CD4-positive, alpha-beta T cell (primary cell): ENCODE data around the gene SERPINB13. TPM values are rescaled to one million over a fixed set of nuclear protein-coding genes. Genes with fewer than 3 reads are reported as not detected.

Source experiments
- ATAC-seq: fragments of 200-7000 bp; cut with Tn5 transposase; one replicate; pipeline ENCODE4 v1.10.0; 2022; ENCODE audit warnings: mild to moderate bottlenecking; ENCODE audit not compliant: poor library complexity
- CTCF ChIA-PET: fragments of 350-600 bp; sonication (Branson Sonifier 250); formaldehyde crosslinking; loops from one replicate; lab custom pipeline; 2021; ENCODE audit warnings: antibody characterized with exemption, inconsistent platforms; lab: Charles Lee
- POLR2A ChIA-PET: fragments of 350-600 bp; sonication (Branson Sonifier 250); formaldehyde crosslinking; loops from one replicate; lab custom pipeline; 2021; ENCODE audit warnings: antibody characterized with exemption, inconsistent platforms; lab: Charles Lee
- DNase-seq, 14 experiments: peaks; one replicate each; pipeline ENCODE4 v3.0.0-alpha.2; 2013 to 2020; ENCODE audit warnings: mixed read lengths in 2 of 14
- H3K27ac ChIP-seq, 2 donors: one replicate each; pipeline versions ENCODE4 v1.5.1 to v1.7.0; 2013; ENCODE audit warnings: low read length in 2 of 2, low read depth in 1 of 2, mild to moderate bottlenecking in 1 of 2
- H3K27me3 ChIP-seq, 2 experiments: 1 replicate in 1 of 2; 2 replicates in 1 of 2; pipeline versions ENCODE4 v1.6.1 to v1.7.0; 2013; ENCODE audit warnings: low read length in 2 of 2, control low read depth in 1 of 2, mild to moderate bottlenecking in 1 of 2, moderate library complexity in 1 of 2; ENCODE audit not compliant: insufficient read depth in 2 of 2, control insufficient read depth in 1 of 2
- H3K36me3 ChIP-seq: one replicate; pipeline ENCODE4 v1.6.1; 2013; ENCODE audit warnings: low read length, control low read depth; ENCODE audit not compliant: insufficient read depth
- H3K4me1 ChIP-seq: one replicate; pipeline ENCODE4 v1.6.1; 2013; ENCODE audit warnings: low read length, control low read depth; ENCODE audit not compliant: insufficient read depth
- H3K4me3 ChIP-seq: one replicate; pipeline ENCODE4 v1.5.1; 2013; ENCODE audit warnings: mild to moderate bottlenecking, low read length, moderate library complexity
- H3K9me3 ChIP-seq, 2 experiments: 1 replicate in 1 of 2; 2 replicates in 1 of 2; pipeline versions ENCODE4 v1.6.1 to v1.7.0; 2013; ENCODE audit warnings: low read length in 2 of 2, mild to moderate bottlenecking in 2 of 2, control low read depth in 1 of 2, moderate library complexity in 1 of 2; ENCODE audit not compliant: control insufficient read depth in 1 of 2, insufficient read depth in 1 of 2
- H3K27ac Mint-ChIP-seq: one replicate; pipeline ENCODE4 v1.8.0; 2020; ENCODE audit warnings: mixed read lengths
- H3K27me3 Mint-ChIP-seq: one replicate; pipeline ENCODE4 v1.8.0; 2021; ENCODE audit warnings: mixed read lengths
- H3K36me3 Mint-ChIP-seq: one replicate; pipeline ENCODE4 v1.8.0; 2021; ENCODE audit warnings: low read depth, mixed read lengths
- H3K4me1 Mint-ChIP-seq: one replicate; pipeline ENCODE4 v1.8.0; 2021; ENCODE audit warnings: low read depth, mixed read lengths
- H3K4me3 Mint-ChIP-seq: one replicate; pipeline ENCODE4 v1.8.0; 2020; ENCODE audit warnings: mild to moderate bottlenecking, mixed read lengths
- H3K9me3 Mint-ChIP-seq: one replicate; pipeline ENCODE4 v1.8.0; 2020; ENCODE audit warnings: mixed read lengths
- CTCF ChIP-seq: fragments of 200-600 bp; IDR thresholded peaks from one replicate; pipeline ENCODE4 v1.8.0; 2022; ENCODE audit warnings: antibody characterized with exemption, mild to moderate bottlenecking
- intact Hi-C, 2 experiments: fragments of 100-400 bp; cut with DNase I in 1 of 2; cut with micrococcal nuclease in 1 of 2; formaldehyde crosslinking; loops; one replicate each; pipeline versions ENCODE4 v1.15.1 to v1.9.0; 2023 to 2025; cut with DNase I, micrococcal nuclease
- total RNA-seq, 174 experiments: library from RNA in 2 of 174; stranded (reverse) in 2 of 174; gene quantifications; one replicate each; pipeline ENCODE4 v1.2.3 and lab custom pipeline; 2021 to 2026

Gene SERPINB13
- total RNA-seq, 2 experiments from 2014 or later = not detected

- POLR2A ChIA-PET = no interaction called here
- no peak for TF ChIP-seq CTCF
- CTCF ChIA-PET = no interaction called here
Measured at GRCh38 chr18:63606526-63606925, 19.4 kb downstream of the SERPINB13 start.

GRCh38 chr18:63613420-63613819, 26.3 kb downstream of the SERPINB13 start:
- POLR2A ChIA-PET = no interaction called here
- Histone ChIP-seq H3K36me3 (no peaks in the 10 kb centered on the region), H3K27me3 (no peaks in the 10 kb centered on the region), H3K4me3 (no peak overlapping the region), H3K27ac (no peak overlapping the region), H3K9me3 (no peaks in the 10 kb centered on the region), H3K4me1 (no peaks in the 10 kb centered on the region)
- Mint-ChIP-seq H3K4me1 (no peaks in the 10 kb centered on the region), H3K36me3 (no peaks in the 10 kb centered on the region), H3K27ac (no peak overlapping the region), H3K4me3 (no peak overlapping the region), H3K27me3 (peaks cover 18% of the 10 kb centered on the region), H3K9me3 (peaks cover 2% of the 10 kb centered on the region)
- no peak for TF ChIP-seq CTCF
- DNase-seq (no peak), ATAC-seq (no peak)
- intact Hi-C loops = no loop called here
- CTCF ChIA-PET = no interaction called here

More at GRCh38 chr18:63606526-63606925, 19.4 kb downstream of the SERPINB13 start:
- no peaks in the 10 kb centered on the region for H3K36me3 ChIP-seq
- no peak for DNase-seq
- intact Hi-C loops = no loop called here
- ATAC-seq = no peak
- H3K4me1 ChIP-seq = no peaks in the 10 kb centered on the region
- no peak overlapping the region for H3K4me3 ChIP-seq
- Mint-ChIP-seq H3K27me3 (peaks cover 13% of the 10 kb centered on the region), H3K4me3 (no peak overlapping the region), H3K4me1 (no peaks in the 10 kb centered on the region), H3K36me3 (no peaks in the 10 kb centered on the region), H3K27ac (no peak overlapping the region), H3K9me3 (no peaks in the 10 kb centered on the region)
- no peaks in the 10 kb centered on the region for H3K9me3 ChIP-seq
- no peak overlapping the region for H3K27ac ChIP-seq
- H3K27me3 ChIP-seq = no peaks in the 10 kb centered on the region

GRCh38 chr18:63617049-63617914, 30.1 kb downstream of the SERPINB13 start:
- Mint-ChIP-seq H3K36me3 (no peaks in the 10 kb centered on the region), H3K27ac (no peak overlapping the region), H3K9me3 (peaks cover 2% of the 10 kb centered on the region), H3K27me3 (peaks cover 13% of the 10 kb centered on the region), H3K4me3 (no peak overlapping the region), H3K4me1 (no peaks in the 10 kb centered on the region)
- Histone ChIP-seq H3K36me3 (no peaks in the 10 kb centered on the region), H3K27me3 (no peaks in the 10 kb centered on the region), H3K4me1 (no peaks in the 10 kb centered on the region), H3K27ac (no peak overlapping the region), H3K9me3 (peaks cover 0 to 5% of the 10 kb centered on the region in 2 experiments), H3K4me3 (no peak overlapping the region)
- no peak for ATAC-seq
- ChIA-PET POLR2A (no interaction called here), CTCF (no interaction called here)
- no peak for TF ChIP-seq CTCF
- DNase-seq = no peak
- intact Hi-C loops = no loop called here
